Activated naive CD4-positive, alpha-beta T cell treated with anti-CD3 and anti-CD28 coated beads, Interleukin-2, amount 50 U/mL, for 72 hours (primary cell): ENCODE results near the gene ATXN3. TPM values are rescaled to one million over a fixed set of nuclear protein-coding genes. Genes with fewer than 3 reads are reported as not detected.
A peak's percentile ranks its signal among the peaks of the same experiment; 100 is the strongest.
"Not testable (repeated sequence)": the region's sequence is repeated elsewhere in the genome, so short reads cannot be mapped to it uniquely, and the experiment has no call there.

ENCODE experiments used
- ATAC-seq, 2 donors: fragments of 150-1000 bp; cut with Tn5 transposase; 2 replicates each; pipeline ENCODE4 v1.10.0; 2021; ENCODE audit warnings: mild to moderate bottlenecking in 2 of 2, moderate library complexity in 2 of 2
- DNase-seq, 2 donors: peaks; one replicate each; pipeline ENCODE4 v3.0.0; 2021 to 2022; ENCODE audit warnings: low spot score in 2 of 2
- H3K27ac Mint-ChIP-seq, 2 donors: one replicate each; pipeline ENCODE4 v1.8.0; 2022; ENCODE audit warnings: mild to moderate bottlenecking in 2 of 2, mixed read lengths in 2 of 2
- H3K36me3 Mint-ChIP-seq, 2 donors: one replicate each; pipeline ENCODE4 v1.8.0; 2022; ENCODE audit warnings: mixed read lengths in 2 of 2
- H3K9me3 Mint-ChIP-seq, 2 donors: one replicate each; pipeline ENCODE4 v1.8.0; 2022; ENCODE audit warnings: mixed read lengths in 2 of 2
- total RNA-seq, 2 donors: library from RNA; stranded (reverse); gene quantifications; one replicate each; pipeline ENCODE4 v1.2.3, GENCODE V29; 2022

The ATXN3 gene
- total RNA-seq, 2 donors from 2014 or later, result 35.5 to 45.3 TPM

DNA sequence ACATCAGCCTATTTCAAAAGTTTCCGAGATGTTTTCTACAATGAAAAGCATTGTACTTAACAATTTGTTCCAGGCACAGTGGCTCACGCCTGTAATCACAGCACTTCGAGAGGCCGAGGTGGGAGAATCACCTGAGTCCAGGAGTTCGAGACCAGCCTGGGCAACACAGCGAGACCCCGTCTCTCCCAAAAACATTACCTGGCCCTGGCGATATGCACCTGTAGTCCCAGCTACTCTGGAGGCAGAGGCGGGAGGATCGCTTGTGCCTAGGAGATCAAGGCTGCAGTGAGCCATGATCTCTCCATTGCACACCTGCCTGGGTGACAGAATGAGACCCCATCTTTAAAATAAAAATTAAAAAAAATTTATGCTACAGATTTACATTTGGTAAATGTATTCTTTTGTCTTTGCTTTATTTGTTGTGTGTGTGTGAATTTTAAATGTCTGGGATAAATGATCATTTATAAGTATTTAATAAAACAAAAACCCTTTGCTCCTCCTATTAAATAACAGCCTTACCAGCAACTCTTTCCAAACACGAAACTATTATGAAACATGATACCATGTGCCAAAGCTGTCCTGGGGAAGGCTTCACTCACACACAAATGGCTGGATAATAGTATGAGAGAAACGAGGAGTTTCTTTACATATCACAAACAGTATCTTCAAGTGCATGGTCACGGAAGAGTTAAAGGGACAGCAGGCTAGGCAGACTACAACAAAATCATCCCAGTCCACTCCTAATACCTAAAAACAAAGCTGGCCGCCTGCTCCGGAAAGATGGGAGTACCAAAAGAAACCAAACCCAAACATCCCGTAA, 1.1 kb downstream of the ATXN3 start:
- Mint-ChIP-seq H3K9me3 (no peaks in the 10 kb centered on the region), H3K27ac (peak overlapping the region; percentile 90 to 96), H3K36me3 (peaks cover 0 to 6% of the 10 kb centered on the region in 2 donors)
- ATAC-seq (no peak), DNase-seq (no peak)

DNA sequence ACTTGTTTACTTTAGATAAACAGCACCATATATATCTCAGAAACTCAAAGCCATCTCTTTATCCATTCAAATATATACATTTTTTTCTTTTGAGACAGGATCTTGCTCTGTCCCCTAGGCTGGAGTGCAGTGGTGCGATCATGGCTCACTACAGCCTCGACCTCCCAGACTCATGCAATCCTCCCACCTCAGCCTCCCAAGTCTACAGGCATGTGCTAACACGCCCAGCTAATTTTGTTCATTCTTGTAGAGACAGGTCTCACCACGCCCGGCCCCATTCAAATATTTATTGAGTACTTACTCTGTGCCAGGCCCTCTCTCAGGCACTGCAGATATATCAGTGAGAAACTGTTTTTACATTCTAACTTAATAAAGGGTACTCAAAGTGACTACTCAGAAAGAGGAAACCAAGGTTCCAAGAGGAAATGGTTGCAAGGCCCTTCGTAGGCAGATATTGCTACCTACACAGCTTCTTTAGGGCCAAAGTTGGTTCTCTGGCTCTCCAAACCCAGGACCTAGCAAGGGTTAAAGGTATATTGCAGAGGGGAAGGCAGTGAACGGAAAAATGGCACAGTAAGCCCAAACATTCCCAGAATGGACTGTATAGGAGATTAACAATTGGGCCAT, 2.9 kb downstream of the ATXN3 start:
- ATAC-seq (no peak), DNase-seq (no peak)
- Mint-ChIP-seq H3K36me3 (peaks cover 0 to 6% of the 10 kb centered on the region in 2 donors), H3K27ac (no peak overlapping the region), H3K9me3 (no peaks in the 10 kb centered on the region)

DNA sequence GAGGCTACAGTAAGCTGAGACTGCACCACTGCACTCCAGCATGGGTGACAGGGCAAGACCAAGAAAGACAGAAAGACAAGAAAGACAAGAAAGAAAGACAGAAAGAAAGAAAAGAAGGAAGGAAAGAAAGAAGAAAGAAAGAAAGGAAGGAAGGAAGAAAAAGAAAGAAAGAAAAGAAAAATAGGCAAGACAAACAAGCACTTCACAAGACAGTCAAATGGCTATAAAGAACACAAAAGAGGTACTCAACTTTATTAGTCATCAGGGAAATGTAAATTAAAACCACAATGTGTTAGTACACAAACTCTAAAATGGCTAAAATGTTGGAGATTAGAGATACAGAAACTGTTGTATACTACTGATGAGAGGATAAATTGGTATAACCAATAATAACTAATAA, 6.6 kb downstream of the ATXN3 start:
- peak overlapping the region in 1 of 2 donors; percentile 35 for H3K27ac Mint-ChIP-seq
- ATAC-seq (no peak), DNase-seq (no peak)
- peaks cover 0 to under 1% of the 10 kb centered on the region in 2 donors for H3K36me3 Mint-ChIP-seq
- H3K9me3 Mint-ChIP-seq, result no peaks in the 10 kb centered on the region

DNA sequence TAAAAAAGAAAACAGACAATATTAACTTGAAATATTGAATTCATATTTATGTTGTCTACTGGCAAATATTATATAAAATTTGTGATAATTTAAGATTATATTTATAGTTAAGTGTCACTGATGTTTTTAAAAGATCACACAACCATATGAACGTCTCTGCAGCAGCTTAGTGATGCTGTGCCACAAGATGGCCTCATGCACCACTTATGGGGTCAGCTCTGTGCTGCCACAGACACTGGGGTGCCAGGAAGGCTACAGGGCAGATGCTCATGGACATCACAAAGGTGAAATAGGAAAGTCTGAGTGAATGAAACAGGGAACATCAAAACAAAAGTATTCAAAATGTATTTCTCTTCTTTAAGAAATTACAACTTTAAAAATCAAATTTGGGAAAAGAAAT, 13.1 kb downstream of the ATXN3 start:
- no peak for ATAC-seq
- H3K36me3 Mint-ChIP-seq, result peaks cover 0 to 4% of the 10 kb centered on the region in 2 donors
- H3K27ac Mint-ChIP-seq, result peak overlapping the region in 1 of 2 donors; percentile 53
- H3K9me3 Mint-ChIP-seq, result no peaks in the 10 kb centered on the region
- no peak for DNase-seq

DNA sequence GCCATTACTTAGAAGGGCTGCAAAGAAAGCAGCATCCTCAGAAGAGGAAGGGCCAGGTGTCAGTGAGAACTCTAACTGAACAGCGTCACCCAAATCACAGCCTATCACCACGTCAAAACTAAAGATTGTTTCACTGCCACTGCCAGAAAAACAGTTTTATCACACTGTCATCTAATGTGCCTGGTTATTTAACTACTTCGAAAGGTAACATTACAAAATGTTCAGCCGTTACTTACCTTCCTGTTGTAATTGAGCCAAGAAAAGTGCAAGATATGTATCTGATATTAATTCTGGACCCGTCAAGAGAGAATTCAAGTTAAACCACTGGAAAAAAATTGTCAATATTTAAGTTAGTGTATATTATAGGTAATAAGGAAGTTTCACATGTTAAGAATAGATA, 17.9 kb downstream of the ATXN3 start:
- no peak for DNase-seq
- peaks cover 0 to 7% of the 10 kb centered on the region in 2 donors for H3K36me3 Mint-ChIP-seq
- H3K27ac Mint-ChIP-seq, result no peak overlapping the region
- no peaks in the 10 kb centered on the region for H3K9me3 Mint-ChIP-seq
- ATAC-seq, result no peak

DNA sequence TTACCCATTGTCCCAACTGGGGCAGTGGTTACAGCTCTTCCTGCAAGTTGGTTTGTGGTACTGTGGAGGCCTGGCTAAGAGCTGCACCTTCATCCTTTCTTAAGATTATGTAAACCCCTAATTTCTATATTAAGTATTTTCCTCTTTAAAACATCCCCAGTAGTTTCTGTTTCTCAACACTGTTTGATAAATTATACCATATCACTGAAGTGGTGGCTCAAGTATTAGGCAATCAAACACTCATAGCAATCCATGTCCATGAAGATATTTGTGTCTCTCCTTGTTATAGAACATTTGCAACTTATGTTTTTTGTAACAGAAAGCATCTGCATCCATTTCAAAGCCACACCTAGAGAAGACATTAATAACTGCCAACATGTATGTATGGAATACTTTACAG, 31.8 kb downstream of the ATXN3 start:
- no peaks in the 10 kb centered on the region for H3K9me3 Mint-ChIP-seq
- no peaks in the 10 kb centered on the region for H3K36me3 Mint-ChIP-seq
- no peak for ATAC-seq
- DNase-seq, result no peak
- no peak overlapping the region for H3K27ac Mint-ChIP-seq

DNA sequence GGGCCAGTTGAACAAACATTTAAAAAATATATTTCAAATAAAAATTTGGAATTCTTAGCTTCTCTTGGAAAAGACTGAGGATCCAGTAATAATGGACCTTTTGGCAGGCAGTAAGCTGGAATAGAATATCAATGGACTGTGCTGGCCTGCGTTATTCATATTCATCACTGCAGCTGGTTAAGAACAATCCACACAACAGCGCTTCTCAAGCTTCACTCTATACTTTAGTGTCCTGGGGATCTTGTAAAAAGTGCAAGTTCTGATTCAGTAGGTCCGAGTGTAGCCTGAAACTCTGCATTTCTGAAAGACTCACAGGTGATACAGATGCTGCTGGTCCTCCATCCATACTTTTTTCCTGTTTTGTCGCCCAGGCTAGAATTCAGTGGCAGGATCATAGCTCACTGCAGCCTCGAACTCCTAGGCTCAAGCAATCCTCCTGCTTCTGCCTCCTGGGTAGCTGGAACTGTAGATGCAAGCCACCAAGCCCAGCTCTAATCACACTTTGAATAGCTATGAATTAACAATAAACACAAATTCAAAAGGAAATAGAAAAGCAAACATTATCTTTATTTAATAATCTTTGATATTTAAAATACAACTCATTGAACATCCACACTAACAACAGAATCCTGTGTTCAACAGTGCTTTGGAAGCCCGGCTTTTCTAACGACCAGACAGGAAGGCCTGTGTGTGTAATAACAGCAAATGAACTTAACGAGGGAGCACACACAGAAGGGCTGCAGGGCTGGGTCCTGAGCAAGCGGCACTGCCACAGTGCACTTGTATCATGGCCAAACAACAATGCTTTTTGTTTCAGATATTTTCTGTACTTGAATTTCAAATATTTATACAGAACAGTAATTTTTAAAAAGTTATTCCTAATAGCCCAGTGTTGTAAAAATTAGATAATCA, 48.1 kb downstream of the ATXN3 start:
- ATAC-seq, result no peak
- no peak for DNase-seq
- H3K36me3 Mint-ChIP-seq, result no peaks in the 10 kb centered on the region
- H3K9me3 Mint-ChIP-seq, result no peaks in the 10 kb centered on the region
- no peak overlapping the region for H3K27ac Mint-ChIP-seq

DNA sequence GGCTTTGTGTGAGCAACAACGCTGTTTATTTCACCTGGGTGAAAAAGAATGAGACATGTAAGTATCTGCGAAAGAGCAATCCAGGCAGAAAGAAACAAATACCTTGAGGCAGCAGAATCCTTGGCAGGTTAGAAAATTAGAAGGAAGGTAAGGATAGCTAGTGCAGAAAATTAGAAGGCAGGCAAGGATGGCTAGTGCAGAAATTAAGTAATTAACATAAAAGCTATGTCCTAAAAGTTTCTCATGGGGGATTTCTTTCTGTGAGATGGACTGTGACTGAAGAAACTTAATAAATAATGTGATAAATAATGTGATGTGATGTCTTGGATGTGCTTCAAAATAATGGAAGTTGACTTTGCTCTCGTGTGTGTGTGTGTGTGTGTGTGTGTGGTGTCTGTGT, 56.6 kb downstream of the ATXN3 start:
- no peak for ATAC-seq
- Mint-ChIP-seq H3K9me3 (peaks cover 6 to 11% of the 10 kb centered on the region in 2 donors), H3K36me3 (peaks cover 15 to 18% of the 10 kb centered on the region in 2 donors), H3K27ac (no peak overlapping the region)
- DNase-seq, result no peak

DNA sequence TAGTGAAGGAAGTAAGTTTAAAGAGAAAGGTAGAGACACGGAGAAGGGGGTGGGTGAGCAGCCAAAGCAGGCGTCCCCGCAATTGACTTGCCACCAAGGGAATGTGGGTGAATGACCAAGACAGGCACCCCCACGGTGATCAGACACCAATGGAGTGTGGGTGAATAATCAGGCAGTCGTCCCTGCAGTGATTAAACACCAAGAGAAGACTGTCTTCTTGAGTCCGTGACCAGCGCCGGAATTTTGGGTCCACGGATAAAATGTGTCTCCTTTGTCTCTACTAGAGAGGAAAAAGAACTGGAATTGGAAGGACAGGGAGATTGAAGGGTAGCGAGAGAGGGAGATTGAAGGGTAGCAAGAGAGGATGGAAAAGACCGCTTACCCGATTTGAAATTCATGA, 57.2 kb downstream of the ATXN3 start:
- H3K27ac Mint-ChIP-seq, DNase-seq, ATAC-seq: not testable (repeated sequence)
- peaks cover 15 to 18% of the 10 kb centered on the region in 2 donors for H3K36me3 Mint-ChIP-seq
- H3K9me3 Mint-ChIP-seq, result peaks cover 6 to 11% of the 10 kb centered on the region in 2 donors

DNA sequence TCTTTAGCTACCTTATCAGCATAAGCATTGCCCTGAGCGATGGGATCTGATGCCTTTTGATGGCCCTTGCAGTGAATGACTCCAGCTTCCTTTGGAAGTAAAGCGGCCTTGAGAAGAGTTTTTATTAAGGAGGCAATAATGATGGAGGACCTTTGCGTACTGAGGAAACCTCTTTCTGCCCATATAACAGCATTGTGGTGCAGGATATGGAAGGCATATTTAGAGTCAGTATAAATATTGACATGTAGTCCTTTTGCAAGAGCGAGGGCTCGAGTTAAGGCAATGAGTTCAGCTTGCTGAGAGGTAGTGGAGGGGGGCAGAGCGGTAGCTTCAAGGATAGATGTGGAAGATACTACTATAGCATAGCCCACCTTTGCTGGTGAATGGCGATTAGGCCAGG, 60.5 kb downstream of the ATXN3 start:
- Mint-ChIP-seq H3K36me3 (peaks cover 15 to 18% of the 10 kb centered on the region in 2 donors), H3K9me3 (peaks cover 6 to 11% of the 10 kb centered on the region in 2 donors)
- DNase-seq, ATAC-seq, H3K27ac Mint-ChIP-seq: not testable (repeated sequence)

DNA sequence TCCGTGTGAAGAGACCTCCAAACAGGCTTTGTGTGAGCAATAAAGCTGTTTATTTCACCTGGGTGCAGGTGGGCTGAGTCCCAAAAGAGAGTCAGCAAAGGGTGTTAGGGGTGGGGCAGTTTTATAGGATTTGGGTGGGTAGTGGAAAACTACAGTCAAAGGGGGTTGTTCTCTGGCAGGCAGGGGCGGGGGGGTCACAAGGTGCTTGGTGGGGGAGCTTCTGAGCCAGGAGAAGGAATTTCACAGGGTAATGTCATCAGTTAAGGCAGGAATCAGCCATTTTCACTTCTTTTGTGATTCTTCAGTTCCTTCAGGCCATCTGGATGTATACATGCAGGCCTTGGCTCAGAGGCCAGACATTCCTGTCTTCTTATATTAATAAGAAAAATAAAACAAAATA, 64.6 kb downstream of the ATXN3 start:
- H3K36me3 Mint-ChIP-seq, result peaks cover 24 to 25% of the 10 kb centered on the region in 2 donors
- ATAC-seq, DNase-seq, H3K27ac Mint-ChIP-seq, H3K9me3 Mint-ChIP-seq: not testable (repeated sequence)

DNA sequence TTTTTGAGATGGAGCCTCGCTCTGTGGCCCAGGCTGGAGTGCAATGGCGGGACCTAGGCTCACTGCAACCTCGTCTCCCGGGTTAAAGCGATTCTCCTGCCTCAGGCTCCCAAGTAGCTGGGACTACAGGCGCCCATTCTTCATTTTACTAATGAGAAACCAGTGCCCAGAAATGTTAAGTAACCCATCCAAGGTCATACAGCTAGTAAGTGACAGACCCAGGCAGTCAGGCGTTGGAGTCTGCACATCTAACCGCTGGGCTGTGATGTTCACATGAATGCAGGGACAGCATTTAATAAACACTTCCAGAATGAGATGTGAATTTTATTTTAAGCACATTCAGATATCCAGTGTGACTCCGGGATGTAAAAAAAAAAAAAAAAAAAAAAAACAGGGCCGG, 65.2 kb downstream of the ATXN3 start:
- no peak for DNase-seq
- H3K36me3 Mint-ChIP-seq, result peaks cover 24 to 27% of the 10 kb centered on the region in 2 donors
- H3K9me3 Mint-ChIP-seq, result peaks cover 0 to 4% of the 10 kb centered on the region in 2 donors
- ATAC-seq, result no peak
- H3K27ac Mint-ChIP-seq, result peak overlapping the region in 1 of 2 donors; percentile 100

DNA sequence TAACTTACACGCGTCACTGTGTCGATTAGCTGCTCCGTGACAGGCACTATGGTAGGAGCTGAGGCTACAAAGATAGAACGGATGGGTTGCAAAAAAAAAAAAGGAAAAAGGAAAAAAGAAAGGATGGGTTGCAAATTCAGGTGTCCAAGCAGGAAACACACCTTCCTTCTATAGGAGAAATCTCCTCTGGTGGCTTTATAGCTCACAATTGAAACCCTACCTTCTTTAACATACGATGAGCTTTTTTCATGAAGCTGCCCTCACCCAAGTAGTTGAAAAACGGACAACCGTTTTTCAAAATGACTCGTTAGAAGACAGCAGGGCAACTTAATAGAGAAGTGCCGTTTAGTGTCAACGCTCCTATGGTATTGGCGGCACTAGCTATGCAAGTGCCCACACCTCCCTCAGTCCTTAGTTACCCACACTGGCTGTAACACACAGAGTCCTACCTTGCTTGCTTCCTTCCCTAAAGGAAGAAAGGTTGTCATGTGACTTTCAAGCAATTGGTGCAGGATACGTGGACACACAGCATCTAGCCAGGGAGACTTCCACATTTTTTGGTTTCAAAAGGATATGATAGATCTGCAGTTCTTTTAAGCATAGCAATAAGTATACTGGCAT, 65.8 kb downstream of the ATXN3 start:
- DNase-seq, result no peak
- Mint-ChIP-seq H3K9me3 (peaks cover 0 to 4% of the 10 kb centered on the region in 2 donors), H3K27ac (peak overlapping the region; percentile 99 to 100), H3K36me3 (peaks cover 24 to 27% of the 10 kb centered on the region in 2 donors)
- ATAC-seq, result peak; percentile 15 to 87

DNA sequence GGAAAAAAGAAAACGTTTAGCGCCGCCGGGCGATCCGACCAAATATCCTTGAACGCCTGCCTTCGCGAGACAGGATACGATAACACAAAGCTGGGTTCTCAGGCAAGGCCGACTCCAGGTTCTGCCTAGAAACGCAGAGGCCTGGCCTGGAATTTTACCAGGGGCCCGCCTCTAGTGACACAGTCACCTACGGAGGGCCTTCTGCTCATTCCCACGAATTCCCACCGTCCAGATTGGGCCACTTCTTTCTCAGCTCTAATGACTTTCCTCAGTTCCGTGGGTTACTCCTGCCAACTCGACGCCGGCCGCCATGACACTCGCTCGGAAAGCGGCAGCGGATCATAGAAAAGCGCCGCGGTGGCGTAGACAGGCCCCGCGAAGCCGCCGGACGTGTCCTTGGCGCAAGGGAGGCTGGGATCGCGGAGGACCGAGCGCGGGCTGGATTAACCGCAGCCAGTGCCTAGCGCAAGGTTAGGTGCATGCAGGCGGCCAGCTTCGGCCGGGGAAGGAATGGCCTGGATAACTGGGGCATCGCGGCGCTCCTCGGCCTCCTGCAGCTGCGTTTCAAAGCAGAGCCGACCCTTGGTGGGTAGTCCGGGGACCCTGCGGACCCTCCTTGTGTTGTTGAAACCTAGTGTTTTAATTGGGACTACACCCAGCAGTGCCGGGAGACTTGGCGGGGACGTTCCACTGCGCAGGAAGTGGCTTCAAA, 66.5 kb downstream of the ATXN3 start, which contains the start of gene TRIP11:
TSS of gene TRIP11 (minus strand) at position 341 of the 712 bp plus-strand sequence. CDS start 374 bp downstream, outside the sequence.
- peak; percentile 90 to 97 for DNase-seq
- Mint-ChIP-seq H3K27ac (peak within 1 kb of the TSS; percentile 99 to 100), H3K9me3 (peaks cover 0 to 4% of the 10 kb centered on the region in 2 donors), H3K36me3 (peaks cover 24 to 27% of the 10 kb centered on the region in 2 donors)
- peak; percentile 89 to 98 for ATAC-seq

DNA sequence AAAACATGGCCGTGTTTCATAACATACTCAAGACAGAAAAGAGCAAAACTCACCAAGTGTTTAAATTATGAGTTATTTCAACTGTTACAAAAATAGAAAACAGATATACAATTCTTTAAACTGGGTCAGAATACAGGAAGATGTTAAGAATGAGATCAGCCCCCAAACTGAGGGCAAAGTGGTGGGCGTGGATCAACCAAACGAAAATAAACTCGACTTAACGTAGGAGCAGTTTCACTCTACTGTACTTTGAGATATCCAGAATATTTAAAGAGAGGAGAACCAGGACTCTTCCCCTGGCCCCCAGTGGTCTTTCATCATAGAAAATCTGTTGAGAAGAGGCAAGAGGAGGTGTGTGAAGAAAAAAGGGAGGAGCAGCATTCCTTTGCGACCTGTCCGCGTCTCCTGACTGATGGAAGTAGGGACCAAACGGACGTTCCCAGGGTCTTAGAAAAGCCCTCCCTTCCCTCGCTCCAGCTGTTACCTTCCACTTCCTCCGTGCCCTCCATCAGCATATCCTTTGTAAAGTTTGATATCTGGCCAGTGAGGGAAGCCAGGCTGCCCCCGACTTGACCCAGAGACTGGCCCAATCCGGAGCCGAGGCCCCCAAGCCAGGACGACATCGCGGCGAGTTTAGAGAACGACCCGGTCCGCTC, 67.2 kb downstream of the ATXN3 start:
- peak in 1 of 2 donors; percentile 18 for ATAC-seq
- peaks cover 0 to 4% of the 10 kb centered on the region in 2 donors for H3K9me3 Mint-ChIP-seq
- DNase-seq, result peak; percentile 13 to 58
- H3K36me3 Mint-ChIP-seq, result peaks cover 24 to 27% of the 10 kb centered on the region in 2 donors
- peak overlapping the region; percentile 99 to 100 for H3K27ac Mint-ChIP-seq
